MM.1S (cell line): ENCODE data around the gene FOXN3.

Source experiments
- EZH2 ChIP-seq: fragments of 300-600 bp; sonication (generic); optimal IDR thresholded peaks from 2 replicates; pipeline ENCODE3; 2017; ENCODE audit warnings: low read depth, mild to moderate bottlenecking, antibody characterized with exemption, low read length, mixed read lengths
- TF ChIP-seq, protein P1 (sequence below): fragments of 300-600 bp; sonication (generic); IDR thresholded peaks from 2 replicates; pipeline ENCODE4 v1.5.1; 2016; ENCODE audit warnings: antibody characterized with exemption, low read length, mixed read lengths

DNA sequence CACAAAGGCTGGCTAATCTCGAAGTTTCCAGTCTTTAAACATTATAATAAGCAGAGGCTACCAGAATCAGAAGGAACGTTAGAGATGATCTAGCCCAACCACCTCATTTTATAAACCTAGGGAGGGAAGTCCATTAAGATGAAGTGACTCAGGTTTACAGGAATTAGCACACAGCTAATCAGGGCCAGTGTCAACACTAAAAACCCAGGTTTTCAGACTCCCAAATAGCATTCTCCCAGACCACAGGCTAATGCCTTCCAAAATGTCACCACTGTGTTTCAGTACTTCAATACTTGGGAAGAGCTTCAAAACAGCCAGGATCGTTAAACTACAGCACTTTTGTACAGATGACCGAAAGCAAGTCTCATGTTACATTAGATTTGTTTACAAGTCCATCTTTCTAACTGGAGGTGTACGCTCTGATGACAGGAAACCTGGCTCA lies 89.2 kb downstream of the FOXN3 start:
- TF ChIP-seq, protein P1, sequence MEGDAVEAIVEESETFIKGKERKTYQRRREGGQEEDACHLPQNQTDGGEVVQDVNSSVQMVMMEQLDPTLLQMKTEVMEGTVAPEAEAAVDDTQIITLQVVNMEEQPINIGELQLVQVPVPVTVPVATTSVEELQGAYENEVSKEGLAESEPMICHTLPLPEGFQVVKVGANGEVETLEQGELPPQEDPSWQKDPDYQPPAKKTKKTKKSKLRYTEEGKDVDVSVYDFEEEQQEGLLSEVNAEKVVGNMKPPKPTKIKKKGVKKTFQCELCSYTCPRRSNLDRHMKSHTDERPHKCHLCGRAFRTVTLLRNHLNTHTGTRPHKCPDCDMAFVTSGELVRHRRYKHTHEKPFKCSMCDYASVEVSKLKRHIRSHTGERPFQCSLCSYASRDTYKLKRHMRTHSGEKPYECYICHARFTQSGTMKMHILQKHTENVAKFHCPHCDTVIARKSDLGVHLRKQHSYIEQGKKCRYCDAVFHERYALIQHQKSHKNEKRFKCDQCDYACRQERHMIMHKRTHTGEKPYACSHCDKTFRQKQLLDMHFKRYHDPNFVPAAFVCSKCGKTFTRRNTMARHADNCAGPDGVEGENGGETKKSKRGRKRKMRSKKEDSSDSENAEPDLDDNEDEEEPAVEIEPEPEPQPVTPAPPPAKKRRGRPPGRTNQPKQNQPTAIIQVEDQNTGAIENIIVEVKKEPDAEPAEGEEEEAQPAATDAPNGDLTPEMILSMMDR = no peak
- no peak for TF ChIP-seq EZH2
